Body of pancreas (tissue), 4 donors: Measurements from ENCODE around the gene PSMD9.

Experiments used
- CTCF ChIP-seq, 7 experiments: fragments of 450-650 bp in 4 of 7; fragments of 200-600 bp in 3 of 7; sonication (generic) in 3 of 7; IDR thresholded peaks; one replicate each; pipeline ENCODE4 v1.5.1; 2016 to 2019; ENCODE audit warnings: antibody characterized with exemption in 7 of 7
- POLR2A ChIP-seq, 3 donors: fragments of 450-650 bp; IDR thresholded peaks; one replicate each; pipeline ENCODE4 v1.6.1; 2016; ENCODE audit warnings: antibody characterized with exemption in 3 of 3, mild to moderate bottlenecking in 2 of 3

- TF ChIP-seq CTCF (IDR thresholded peaks at IDR 0.05), result no peak
- no peak for TF ChIP-seq POLR2A (IDR thresholded peaks at IDR 0.05)
Observed at GRCh38 chr12:121843236-121843982, 45.2 kb upstream of the PSMD9 start.
